H1 (cell line): Measurements from ENCODE around the gene RYR3. TPM values are rescaled to one million over a fixed set of nuclear protein-coding genes. Genes with fewer than 3 reads are reported as not detected.

Source experiments
- CTCF ChIA-PET: fragments of 300-600 bp; sonication (Branson Sonifier 250); formaldehyde crosslinking; loops from one replicate; lab custom pipeline; 2021; ENCODE audit not compliant: partially characterized antibody; lab: Charles Lee
- POLR2A ChIA-PET: fragments of 300-600 bp; sonication (Branson Sonifier 250); formaldehyde crosslinking; loops from one replicate; lab custom pipeline; 2021; ENCODE audit warnings: inconsistent platforms; ENCODE audit not compliant: partially characterized antibody; lab: Charles Lee
- DNase-seq, 2 experiments: peaks; one replicate each; pipeline versions ENCODE4 v3.0.0 to v3.0.0-alpha.2; 2010 to 2022; ENCODE audit warnings: low spot score in 2 of 2, low read depth in 1 of 2, mixed read lengths in 1 of 2
- FAIRE-seq: peaks from 2 replicates; lab custom pipeline; 2011; peaks lifted over from hg19 to GRCh38; lab: Jason Lieb, UNC
- H2AFZ ChIP-seq: 2 replicates; pipeline ENCODE4 v1.8.1; 2012; ENCODE audit warnings: low read length, inconsistent platforms
- H2AK5ac ChIP-seq: 2 replicates; pipeline ENCODE4 v1.6.1; 2013; ENCODE audit warnings: low read depth, low read length
- H2BK120ac ChIP-seq: replicated peaks from 2 replicates; pipeline ENCODE3; 2013; ENCODE audit warnings: low read depth, low read length, inconsistent platforms
- H2BK12ac ChIP-seq: 2 replicates; pipeline ENCODE4 v1.6.1; 2013; ENCODE audit warnings: low read depth, low read length
- H2BK15ac ChIP-seq: 2 replicates; pipeline ENCODE4 v1.6.1; 2013; ENCODE audit warnings: low read length
- H2BK20ac ChIP-seq: 2 replicates; pipeline ENCODE4 v1.6.1; 2013; ENCODE audit warnings: low read length
- H2BK5ac ChIP-seq: 2 replicates; pipeline ENCODE4 v1.6.1; 2013; ENCODE audit warnings: low read depth, low read length
- H3K14ac ChIP-seq: 2 replicates; pipeline ENCODE4 v1.6.1; 2013; ENCODE audit warnings: inconsistent platforms; ENCODE audit not compliant: insufficient read length
- H3K18ac ChIP-seq: 2 replicates; pipeline ENCODE4 v1.6.1; 2013; ENCODE audit warnings: low read length; ENCODE audit errors: extremely low read depth
- H3K23ac ChIP-seq: 2 replicates; pipeline ENCODE4 v1.6.1; 2013; ENCODE audit warnings: inconsistent platforms; ENCODE audit not compliant: insufficient read length
- H3K23me2 ChIP-seq: 2 replicates; pipeline ENCODE4 v1.6.1; 2013; ENCODE audit warnings: low read depth, low read length
- H3K27ac ChIP-seq: 2 replicates; pipeline ENCODE4 v1.6.1; 2011; ENCODE audit warnings: low read depth, low read length, inconsistent platforms
- H3K27me3 ChIP-seq, 4 experiments: replicated peaks in 1 of 4; 1 replicate in 1 of 4; 2 replicates in 3 of 4; pipeline versions ENCODE4 v1.6.1 to v1.8.1; 2011 to 2013; ENCODE audit warnings: low read length in 3 of 4, mild to moderate bottlenecking in 3 of 4, inconsistent platforms in 2 of 4, mixed read lengths in 2 of 4, moderate library complexity in 1 of 4; ENCODE audit not compliant: control insufficient read depth in 3 of 4, insufficient read depth in 3 of 4; ENCODE audit errors: extremely low read depth in 1 of 4
- H3K36me3 ChIP-seq, 4 experiments: 2 replicates each; pipeline versions ENCODE4 v1.6.1 to v1.8.1; 2011 to 2013; ENCODE audit warnings: mild to moderate bottlenecking in 4 of 4, low read length in 3 of 4, moderate library complexity in 2 of 4, control low read depth in 1 of 4, inconsistent platforms in 1 of 4; ENCODE audit not compliant: insufficient read depth in 4 of 4, control insufficient read depth in 2 of 4
- H3K4ac ChIP-seq: replicated peaks from 2 replicates; pipeline ENCODE3; 2013; ENCODE audit warnings: low read length, low read depth, mixed read lengths, inconsistent platforms; ENCODE audit not compliant: insufficient read length
- H3K4me1 ChIP-seq, 4 experiments: replicated peaks in 1 of 4; 1 replicate in 1 of 4; 2 replicates in 3 of 4; pipeline versions ENCODE4 v1.6.1 to v1.8.1; 2011 to 2013; ENCODE audit warnings: low read length in 3 of 4, inconsistent platforms in 2 of 4, mixed read lengths in 1 of 4; ENCODE audit not compliant: insufficient read depth in 4 of 4, control insufficient read depth in 3 of 4
- H3K4me2 ChIP-seq, 2 experiments: 2 replicates each; pipeline versions ENCODE4 v1.6.1 to v1.8.1; 2011 to 2013; ENCODE audit warnings: low read depth in 2 of 2, low read length in 2 of 2, control low read depth in 1 of 2, inconsistent platforms in 1 of 2, mild to moderate bottlenecking in 1 of 2; ENCODE audit not compliant: insufficient read depth in 1 of 2
- H3K4me3 ChIP-seq, 4 experiments: fragments of 200-600, 300-600 bp in 1 of 4; sonication (generic), shearing (Covaris generic), sonication (Bioruptor Twin) in 1 of 4; 2 replicates each; pipeline versions ENCODE4 v1.5.1 to v1.8.1; 2011 to 2016; ENCODE audit warnings: low read length in 4 of 4, low read depth in 3 of 4, control low read depth in 2 of 4, inconsistent platforms in 2 of 4, mild to moderate bottlenecking in 2 of 4, mixed read lengths in 1 of 4, moderate library complexity in 1 of 4; ENCODE audit not compliant: insufficient read depth in 2 of 4; ENCODE audit errors: extremely low read depth in 1 of 4
- H3K56ac ChIP-seq: replicated peaks from 2 replicates; pipeline ENCODE3; 2013; ENCODE audit warnings: low read depth, mild to moderate bottlenecking, mixed read lengths, low read length, inconsistent platforms; ENCODE audit not compliant: insufficient read length
- H3K79me1 ChIP-seq: 2 replicates; pipeline ENCODE4 v1.6.1; 2013; ENCODE audit warnings: low read depth, low read length, control low read depth
- H3K79me2 ChIP-seq, 2 experiments: 2 replicates each; pipeline versions ENCODE4 v1.6.1 to v1.8.1; 2012 to 2013; ENCODE audit warnings: low read length in 2 of 2, mild to moderate bottlenecking in 2 of 2, inconsistent platforms in 1 of 2; ENCODE audit not compliant: insufficient read depth in 2 of 2, control insufficient read depth in 1 of 2
- H3K9ac ChIP-seq, 4 experiments: replicated peaks in 1 of 4; 1 replicate in 1 of 4; 2 replicates in 3 of 4; pipeline versions ENCODE4 v1.6.1 to v1.8.1; 2011 to 2013; ENCODE audit warnings: low read depth in 3 of 4, low read length in 3 of 4, control low read depth in 2 of 4, mild to moderate bottlenecking in 2 of 4, moderate library complexity in 2 of 4, inconsistent platforms in 1 of 4; ENCODE audit errors: extremely low read depth in 1 of 4
- H3K9me3 ChIP-seq, 2 experiments: 2 replicates each; pipeline versions ENCODE4 v1.6.1 to v1.8.1; 2012 to 2013; ENCODE audit warnings: mild to moderate bottlenecking in 2 of 2, moderate library complexity in 2 of 2, control low read depth in 1 of 2, inconsistent platforms in 1 of 2, low read depth in 1 of 2, low read length in 1 of 2, mixed read lengths in 1 of 2; ENCODE audit not compliant: insufficient read depth in 2 of 2
- H4K20me1 ChIP-seq, 2 experiments: replicated peaks in 1 of 2; 2 replicates each; pipeline versions ENCODE3 to v1.8.1; 2011 to 2013; ENCODE audit warnings: inconsistent platforms in 2 of 2, low read length in 2 of 2, mild to moderate bottlenecking in 1 of 2; ENCODE audit not compliant: insufficient read depth in 2 of 2, control insufficient read depth in 1 of 2
- H4K5ac ChIP-seq: 2 replicates; pipeline ENCODE4 v1.6.1; 2013; ENCODE audit warnings: low read length, low read depth, mixed read lengths, inconsistent platforms; ENCODE audit not compliant: insufficient read length
- H4K8ac ChIP-seq: 2 replicates; pipeline ENCODE4 v1.8.0; 2013; ENCODE audit warnings: mild to moderate bottlenecking, moderate library complexity, low read length, inconsistent platforms; ENCODE audit not compliant: insufficient read depth; ENCODE audit errors: extremely low read depth
- H4K91ac ChIP-seq: replicated peaks from 2 replicates; pipeline ENCODE3; 2013; ENCODE audit warnings: low read length, mixed read lengths, inconsistent platforms; ENCODE audit not compliant: insufficient read length
- SIN3A ChIP-seq, 2 experiments: IDR thresholded peaks in 1 of 2; conservative IDR thresholded peaks in 1 of 2; 2 replicates each; pipeline ENCODE4 v1.6.1; 2011 to 2012; ENCODE audit warnings: low read length in 2 of 2, improper control_type of control experiment in 1 of 2, low read depth in 1 of 2, mild to moderate bottlenecking in 1 of 2
- WGBS, 2 experiments: shearing (Covaris generic) in 1 of 2; methylation state at CpG; one replicate each; pipeline versions ENCODE4 v1.1.6 to v1.1.7; 2013 to 2015; ENCODE audit warnings: low lambda C conversion rate in 2 of 2, mixed read lengths in 2 of 2, inconsistent platforms in 1 of 2, low coverage in 1 of 2, missing lambda C conversion rate in 1 of 2; ENCODE audit not compliant: insufficient replicate concordance in 2 of 2, insufficient coverage in 1 of 2, insufficient read length in 1 of 2; ENCODE audit errors: extremely low coverage in 1 of 2, missing lambda C conversion rate in 1 of 2; 5-methylcytosine and 5-hydroxymethylcytosine counted together
- polyA plus RNA-seq, 7 experiments: library from polyadenylated mRNA; depleted of rRNA in 3 of 7; stranded (reverse) in 5 of 7; unstranded in 2 of 7; fragments of >200 nt in 5 of 7; fragments of 200-250 nt in 2 of 7; gene quantifications; 1 replicate in 5 of 7; 2 replicates in 1 of 7; 4 replicates in 1 of 7; pipeline versions ENCODE4 v1.2.1 to v1.2.3, GENCODE V29; 2011 to 2013; ENCODE audit warnings: missing spikeins in 2 of 7, mixed read lengths in 2 of 7
- total RNA-seq: library from RNA; stranded (reverse); fragmentation: NEBNext Ultra II Directional; extraction: Animal tissue kit (Norgen Biotek cat#: 25700); gene quantifications from 2 replicates; pipeline ENCODE4 v1.2.1, GENCODE V29; 2021

The RYR3 gene
- total and polyA plus RNA-seq, 2 of the 8 experiments (the other 6 are each of a cell fraction or from before 2014, with no cell fraction given), result 0.33 to 3.4 TPM

DNA sequence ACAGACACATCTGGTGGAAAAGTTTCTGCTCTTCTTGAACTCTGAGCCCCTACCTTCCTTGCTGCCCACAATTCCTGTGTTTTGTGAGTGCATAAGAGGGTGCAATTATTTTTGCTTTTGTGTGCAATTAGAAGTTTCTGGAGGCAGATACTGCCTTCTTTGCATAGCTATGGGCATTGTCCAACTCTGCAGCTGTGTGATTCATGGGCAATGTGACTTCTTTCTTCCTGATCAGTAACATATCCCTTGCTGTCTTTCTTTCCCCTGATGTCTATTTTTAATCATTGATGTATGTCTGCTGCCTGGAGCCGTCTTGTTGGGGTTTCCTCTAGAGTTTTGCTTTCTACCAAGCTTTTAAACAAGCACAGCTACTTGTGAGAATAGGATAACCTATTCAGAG lies 336.0 kb downstream of the RYR3 start:
- no peak overlapping the region for H2BK12ac ChIP-seq
- H3K79me2 ChIP-seq, result no peaks in the 10 kb centered on the region
- ChIA-PET POLR2A (no interaction called here), CTCF (interaction anchor here (0.8 kb wide), 1 partner anchor 354 kb away, joined by 3 read pairs; no protein-coding TSS in a partner anchor)
- H3K23ac ChIP-seq, result no peak overlapping the region
- H2BK20ac ChIP-seq, result no peak overlapping the region
- DNase-seq (no peak), FAIRE-seq (no peak)
- TF ChIP-seq SIN3A (conservative IDR thresholded peaks at IDR 0.05 in 1 of 2, IDR thresholded peaks at IDR 0.05 in 1 of 2; ENCODE audit: low read depth in 1 of 2, low read length in 2 of 2), result no peak
- H3K9ac ChIP-seq, result no peak overlapping the region
- H3K36me3 ChIP-seq, result no peaks in the 10 kb centered on the region
- no peak overlapping the region for H4K5ac ChIP-seq
- no peaks in the 10 kb centered on the region for H3K79me1 ChIP-seq
- H2BK15ac ChIP-seq, result no peak overlapping the region
- H3K14ac ChIP-seq, result no peak overlapping the region
- no peak overlapping the region for H3K18ac ChIP-seq
- no peak overlapping the region for H3K4me2 ChIP-seq
- H2AFZ ChIP-seq, result no peak overlapping the region
- H2BK5ac ChIP-seq, result no peak overlapping the region
- no peak overlapping the region for H3K27ac ChIP-seq
- no peak overlapping the region for H3K56ac ChIP-seq
- H3K4me1 ChIP-seq, result no peaks in the 10 kb centered on the region
- no peak overlapping the region for H4K91ac ChIP-seq
- 95% methylated on average over 1 of the region's 1 CpG; no CpG with 5 or more reads in 1 of the 2 experiments for WGBS, 2 experiments
- H4K8ac ChIP-seq, result no peak overlapping the region
- no peak overlapping the region for H3K4me3 ChIP-seq
- H3K23me2 ChIP-seq, result no peaks in the 10 kb centered on the region; the same call in 1 of the 2 replicates
- H3K4ac ChIP-seq, result no peak overlapping the region
- H4K20me1 ChIP-seq, result no peaks in the 10 kb centered on the region
- H2BK120ac ChIP-seq, result no peak overlapping the region
- H3K27me3 ChIP-seq, result no peaks in the 10 kb centered on the region
- H3K9me3 ChIP-seq, result no peaks in the 10 kb centered on the region
- H2AK5ac ChIP-seq, result no peak overlapping the region
